Transverse colon (tissue), 4 donors: Measurements from ENCODE around the gene BACH2.
"Not testable (repeated sequence)": the region's sequence is repeated elsewhere in the genome, so short reads cannot be mapped to it uniquely, and the experiment has no call there.

Experiments
- EP300 ChIP-seq: sonication (generic); formaldehyde crosslinking; IDR thresholded peaks from one replicate; pipeline ENCODE4 v1.6.1; 2017; ENCODE audit warnings: antibody characterized with exemption, low read depth
- POLR2A ChIP-seq: fragments of 450-650 bp; IDR thresholded peaks from one replicate; pipeline ENCODE4 v1.6.1; 2016; ENCODE audit warnings: antibody characterized with exemption, mild to moderate bottlenecking, moderate library complexity
- POLR2AphosphoS5 ChIP-seq, 3 donors: sonication (generic); formaldehyde crosslinking; IDR thresholded peaks; one replicate each; pipeline ENCODE4 v1.6.1; 2016; ENCODE audit warnings: antibody characterized with exemption in 3 of 3
- TF ChIP-seq, protein P1 (sequence below), 5 experiments: fragments of 200-600 bp in 3 of 5; fragments of 450-650 bp in 2 of 5; sonication (generic) in 3 of 5; IDR thresholded peaks; 1 replicate in 2 of 5; 2 replicates in 3 of 5; pipeline ENCODE4 v1.5.1; 2016 to 2017; ENCODE audit warnings: antibody characterized with exemption in 5 of 5, inconsistent platforms in 3 of 5, mild to moderate bottlenecking in 2 of 5, moderate library complexity in 1 of 5

GRCh38 chr6:89892577-89892976 lies 404.1 kb downstream of the BACH2 start:
- TF ChIP-seq, protein P1, sequence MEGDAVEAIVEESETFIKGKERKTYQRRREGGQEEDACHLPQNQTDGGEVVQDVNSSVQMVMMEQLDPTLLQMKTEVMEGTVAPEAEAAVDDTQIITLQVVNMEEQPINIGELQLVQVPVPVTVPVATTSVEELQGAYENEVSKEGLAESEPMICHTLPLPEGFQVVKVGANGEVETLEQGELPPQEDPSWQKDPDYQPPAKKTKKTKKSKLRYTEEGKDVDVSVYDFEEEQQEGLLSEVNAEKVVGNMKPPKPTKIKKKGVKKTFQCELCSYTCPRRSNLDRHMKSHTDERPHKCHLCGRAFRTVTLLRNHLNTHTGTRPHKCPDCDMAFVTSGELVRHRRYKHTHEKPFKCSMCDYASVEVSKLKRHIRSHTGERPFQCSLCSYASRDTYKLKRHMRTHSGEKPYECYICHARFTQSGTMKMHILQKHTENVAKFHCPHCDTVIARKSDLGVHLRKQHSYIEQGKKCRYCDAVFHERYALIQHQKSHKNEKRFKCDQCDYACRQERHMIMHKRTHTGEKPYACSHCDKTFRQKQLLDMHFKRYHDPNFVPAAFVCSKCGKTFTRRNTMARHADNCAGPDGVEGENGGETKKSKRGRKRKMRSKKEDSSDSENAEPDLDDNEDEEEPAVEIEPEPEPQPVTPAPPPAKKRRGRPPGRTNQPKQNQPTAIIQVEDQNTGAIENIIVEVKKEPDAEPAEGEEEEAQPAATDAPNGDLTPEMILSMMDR (IDR thresholded peaks at IDR 0.05) = not testable (repeated sequence)
- not testable (repeated sequence) for TF ChIP-seq POLR2AphosphoS5 (IDR thresholded peaks at IDR 0.05); EP300; POLR2A
